ENCODE results near the gene MAS1L.

Gene MAS1L

DNA sequence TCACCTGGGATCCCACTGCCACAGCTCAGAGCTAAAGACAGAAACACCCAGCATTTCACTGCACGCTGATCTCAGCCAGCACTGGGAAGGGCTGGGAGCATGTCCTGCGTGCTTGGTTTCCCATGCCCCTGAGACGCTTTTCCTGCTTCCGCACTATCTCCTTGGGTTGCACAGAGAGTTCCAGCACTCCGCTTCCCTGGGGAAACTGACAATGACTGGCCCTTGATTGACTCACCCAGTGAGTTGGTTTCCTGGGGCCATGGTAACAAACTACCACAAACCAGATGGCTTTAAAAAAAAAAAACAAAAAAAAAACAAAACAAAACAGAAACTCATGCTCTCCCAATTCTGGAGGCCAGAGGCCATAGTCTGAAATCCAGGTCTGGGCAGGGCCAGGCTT, 14.8 kb upstream of the MAS1L start:
- H2AFZ ChIP-seq: no peak overlapping the region
- H3K27ac ChIP-seq: no peak overlapping the region
- no peak overlapping the region for H3K4me2 ChIP-seq (ENCODE audit: low read length)
- no peak overlapping the region for H3K9ac ChIP-seq
- no peak overlapping the region for H3K4me3 ChIP-seq (ENCODE audit: low read depth, low read length)
- H3K4me1 ChIP-seq: no peaks in the 10 kb centered on the region
- no peaks in the 10 kb centered on the region for H3K9me3 ChIP-seq (ENCODE audit: control insufficient read depth, low read length)
- no peaks in the 10 kb centered on the region for H3K27me3 ChIP-seq (ENCODE audit: control insufficient read depth, insufficient read depth, low read length)
- no peak for TF ChIP-seq CTCF (IDR thresholded peaks at IDR 0.05)
- no peaks in the 10 kb centered on the region for H3K36me3 ChIP-seq (ENCODE audit: control insufficient read depth, insufficient read depth, low read length)
- no peaks in the 10 kb centered on the region for H3K79me2 ChIP-seq

GRCh38 chr6:29502181-29502580, 14.4 kb upstream of the MAS1L start:
- no peak overlapping the region for H3K4me3 ChIP-seq (ENCODE audit: low read depth, low read length)
- no peaks in the 10 kb centered on the region for H3K36me3 ChIP-seq (ENCODE audit: control insufficient read depth, insufficient read depth, low read length)
- H3K27ac ChIP-seq: no peak overlapping the region
- H3K27me3 ChIP-seq (ENCODE audit: control insufficient read depth, insufficient read depth, low read length): no peaks in the 10 kb centered on the region
- no peak overlapping the region for H3K9ac ChIP-seq
- no peak for TF ChIP-seq CTCF (IDR thresholded peaks at IDR 0.05)
- H3K79me2 ChIP-seq: no peaks in the 10 kb centered on the region
- H3K4me2 ChIP-seq (ENCODE audit: low read length): no peak overlapping the region
- no peaks in the 10 kb centered on the region for H3K9me3 ChIP-seq (ENCODE audit: control insufficient read depth, low read length)
- H2AFZ ChIP-seq: no peak overlapping the region
- no peaks in the 10 kb centered on the region for H3K4me1 ChIP-seq

DNA sequence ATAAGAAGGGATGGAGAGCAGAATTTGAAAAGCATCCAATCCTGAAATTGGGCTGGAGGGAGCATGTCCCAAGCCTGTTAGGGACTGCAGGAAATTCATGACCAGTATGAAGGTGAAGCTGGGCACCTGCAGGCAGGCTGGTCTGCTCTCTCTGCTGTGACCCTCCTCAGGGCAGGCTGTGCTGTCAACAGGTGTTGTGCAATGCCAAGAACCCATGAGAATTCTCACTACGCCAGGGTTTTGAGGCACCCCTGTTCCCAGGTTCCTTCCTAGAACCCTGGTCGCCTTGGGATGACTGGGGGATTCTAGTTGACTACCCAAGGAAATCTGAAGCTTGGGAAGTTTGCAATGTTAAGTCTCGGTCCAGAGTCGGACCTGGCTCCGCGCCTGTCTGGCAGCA, 13.3 kb upstream of the MAS1L start:
- Histone ChIP-seq H3K9ac (no peak overlapping the region), H3K36me3 (ENCODE audit: control insufficient read depth, insufficient read depth, low read length) (no peaks in the 10 kb centered on the region), H2AFZ (no peak overlapping the region), H3K9me3 (ENCODE audit: control insufficient read depth, low read length) (no peaks in the 10 kb centered on the region), H3K4me3 (ENCODE audit: low read depth, low read length) (no peak overlapping the region), H3K4me1 (no peaks in the 10 kb centered on the region), H3K27ac (no peak overlapping the region), H3K27me3 (ENCODE audit: control insufficient read depth, insufficient read depth, low read length) (no peaks in the 10 kb centered on the region), H3K4me2 (ENCODE audit: low read length) (no peak overlapping the region), H3K79me2 (no peaks in the 10 kb centered on the region)
- TF ChIP-seq CTCF (IDR thresholded peaks at IDR 0.05): no peak

- Histone ChIP-seq H3K4me3 (ENCODE audit: low read depth, low read length) (no peak overlapping the region), H3K79me2 (no peaks in the 10 kb centered on the region), H3K9ac (no peak overlapping the region), H3K27me3 (ENCODE audit: control insufficient read depth, insufficient read depth, low read length) (no peaks in the 10 kb centered on the region), H3K4me1 (no peaks in the 10 kb centered on the region), H3K27ac (no peak overlapping the region), H3K4me2 (ENCODE audit: low read length) (no peak overlapping the region), H3K36me3 (ENCODE audit: control insufficient read depth, insufficient read depth, low read length) (no peaks in the 10 kb centered on the region), H2AFZ (no peak overlapping the region), H3K9me3 (ENCODE audit: control insufficient read depth, low read length) (no peaks in the 10 kb centered on the region)
- TF ChIP-seq CTCF (IDR thresholded peaks at IDR 0.05): no peak
These were observed 12.8 kb upstream of the MAS1L start for GRCh38 chr6:29500594-29500993.

- Histone ChIP-seq H3K4me3 (ENCODE audit: low read depth, low read length) (no peak overlapping the region), H3K9me3 (ENCODE audit: control insufficient read depth, low read length) (no peaks in the 10 kb centered on the region), H3K4me1 (no peaks in the 10 kb centered on the region), H3K27ac (no peak overlapping the region), H2AFZ (no peak overlapping the region), H3K9ac (no peak overlapping the region), H3K79me2 (no peaks in the 10 kb centered on the region), H3K27me3 (ENCODE audit: control insufficient read depth, insufficient read depth, low read length) (no peaks in the 10 kb centered on the region), H3K4me2 (ENCODE audit: low read length) (no peak overlapping the region), H3K36me3 (ENCODE audit: control insufficient read depth, insufficient read depth, low read length) (no peaks in the 10 kb centered on the region)
- TF ChIP-seq CTCF (IDR thresholded peaks at IDR 0.05): no peak
These were observed 11.9 kb upstream of the MAS1L start for GRCh38 chr6:29499704-29500103.
